Effector memory CD4-positive, alpha-beta T cell (primary cell): ENCODE data around the gene SEC24C.
A peak's percentile ranks its signal among the peaks of the same experiment; 100 is the strongest.
"Not testable (repeated sequence)": the region's sequence is repeated elsewhere in the genome, so short reads cannot be mapped to it uniquely, and the experiment has no call there.

Source experiments
- DNase-seq, 3 donors: peaks; one replicate each; pipeline ENCODE4 v3.0.0-alpha.2; 2020
- H3K27ac ChIP-seq: 2 replicates; pipeline ENCODE4 v1.7.0; 2013; ENCODE audit warnings: mild to moderate bottlenecking, low read length, moderate library complexity; ENCODE audit not compliant: insufficient read depth, poor library complexity, severe bottlenecking
- H3K27me3 ChIP-seq: replicated peaks from 2 replicates; pipeline ENCODE4 v1.7.0; 2013; ENCODE audit warnings: mild to moderate bottlenecking, low read length; ENCODE audit not compliant: insufficient read depth, control insufficient read depth, poor library complexity, severe bottlenecking
- H3K36me3 ChIP-seq: 2 replicates; pipeline ENCODE4 v1.7.0; 2013; ENCODE audit warnings: mild to moderate bottlenecking, low read length, moderate library complexity; ENCODE audit not compliant: control insufficient read depth, insufficient read depth
- H3K4me1 ChIP-seq: 2 replicates; pipeline ENCODE4 v1.7.0; 2013; ENCODE audit warnings: low read length, mild to moderate bottlenecking; ENCODE audit not compliant: control insufficient read depth, insufficient read depth, poor library complexity, severe bottlenecking
- H3K4me3 ChIP-seq: 2 replicates; pipeline ENCODE4 v1.7.0; 2013; ENCODE audit warnings: low read length, low read depth, mild to moderate bottlenecking; ENCODE audit not compliant: insufficient read depth, poor library complexity, severe bottlenecking
- H3K9me3 ChIP-seq: 2 replicates; pipeline ENCODE4 v1.7.0; 2013; ENCODE audit warnings: mild to moderate bottlenecking, low read length, moderate library complexity; ENCODE audit not compliant: control insufficient read depth

The SEC24C gene

DNA sequence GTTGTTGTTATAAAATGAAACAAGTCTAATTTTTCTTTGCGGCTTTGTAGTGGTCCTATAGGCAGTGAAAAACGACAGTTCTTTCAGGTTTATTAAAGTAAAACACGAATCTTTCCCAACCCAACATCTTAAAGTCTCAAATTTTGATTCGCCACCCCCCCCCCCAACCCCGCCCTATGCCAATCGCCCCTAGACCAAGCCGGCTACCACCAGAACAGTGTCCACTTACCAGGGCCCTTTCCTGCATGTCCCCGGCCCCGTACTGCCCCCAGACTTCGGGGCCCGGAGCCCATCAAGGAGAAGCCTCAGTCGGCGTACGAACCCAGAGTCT is 37.3 kb downstream of the SEC24C start:
- Histone ChIP-seq H3K9me3 (no peaks in the 10 kb centered on the region), H3K36me3 (peaks cover 12% of the 10 kb centered on the region), H3K27ac (peak overlapping the region; percentile 86), H3K27me3 (no peaks in the 10 kb centered on the region), H3K4me3 (peak overlapping the region; percentile 84), H3K4me1 (peaks cover 27% of the 10 kb centered on the region)
- DNase-seq = no peak

DNA sequence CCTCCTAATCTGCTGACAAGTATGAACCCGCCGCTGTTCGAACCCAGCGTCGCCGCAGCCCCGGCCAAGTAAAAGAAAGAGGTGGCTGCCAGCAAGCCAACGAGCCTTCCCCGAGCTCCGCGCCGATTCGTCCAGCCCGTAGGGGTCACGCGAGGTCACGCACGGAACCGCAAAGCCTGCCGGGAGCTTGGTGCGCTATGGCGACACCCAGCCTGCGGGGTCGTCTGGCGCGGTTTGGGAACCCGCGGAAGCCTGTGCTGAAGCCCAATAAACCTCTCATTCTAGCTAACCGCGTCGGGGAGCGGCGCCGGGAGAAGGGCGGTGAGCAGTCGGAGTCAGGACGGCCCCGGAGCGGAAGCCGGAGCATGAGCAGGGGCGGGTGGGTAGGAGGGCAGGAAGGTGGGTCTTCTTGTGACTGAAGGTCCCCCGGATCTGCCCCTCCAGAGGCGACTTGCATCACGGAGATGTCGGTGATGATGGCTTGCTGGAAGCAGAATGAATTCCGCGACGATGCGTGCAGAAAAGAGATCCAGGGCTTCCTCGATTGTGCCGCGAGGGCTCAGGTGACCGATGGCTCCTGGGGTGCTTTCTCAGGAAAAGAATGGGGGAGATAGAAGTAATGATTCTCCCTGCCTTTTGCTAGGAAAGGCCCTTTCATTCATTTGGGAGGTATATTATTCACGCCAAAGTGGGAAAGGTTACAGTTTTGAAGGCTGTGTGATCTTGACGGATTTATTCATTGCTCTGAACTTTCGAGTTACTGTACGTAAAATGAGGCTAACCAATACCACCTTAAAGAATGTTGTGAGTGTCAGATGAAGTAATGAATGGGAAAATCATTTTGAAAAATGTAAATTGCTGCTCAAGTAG is 37.9 kb downstream of the SEC24C start, which contains the start of gene CHCHD1:
Gene CHCHD1, plus strand, starts transcription at position 170 of the 870 bp plus-strand sequence. Its CDS starts 28 bp downstream, at position 198.
- Histone ChIP-seq H3K9me3 (no peaks in the 10 kb centered on the region), H3K27me3 (no peaks in the 10 kb centered on the region), H3K4me1 (peaks cover 30% of the 10 kb centered on the region), H3K27ac (peak within 1 kb of the TSS; percentile 86), H3K4me3 (peak within 1 kb of the TSS; percentile 84), H3K36me3 (peaks cover 12% of the 10 kb centered on the region)
- peak; percentile 81 to 87 (median 86) for DNase-seq

GRCh38 chr10:73782749-73783085 is 38.5 kb downstream of the SEC24C start:
- H3K9me3 ChIP-seq = no peaks in the 10 kb centered on the region
- DNase-seq = no peak
- H3K36me3 ChIP-seq = peaks cover 12% of the 10 kb centered on the region
- H3K27me3 ChIP-seq = no peaks in the 10 kb centered on the region
- H3K27ac ChIP-seq = peak overlapping the region; percentile 86
- peak overlapping the region; percentile 84 for H3K4me3 ChIP-seq
- peaks cover 30% of the 10 kb centered on the region for H3K4me1 ChIP-seq

GRCh38 chr10:73785211-73785720 is 41.1 kb downstream of the SEC24C start, which contains the start of gene ZSWIM8:
ZSWIM8 (plus strand) TSS chr10:73785606; CDS start chr10:73785879, 273 bp downstream.
- Histone ChIP-seq H3K27me3 (no peaks in the 10 kb centered on the region), H3K36me3 (peaks cover 18% of the 10 kb centered on the region), H3K9me3 (no peaks in the 10 kb centered on the region), H3K4me3 (peak within 1 kb of the TSS; percentile 67), H3K4me1 (peaks cover 27% of the 10 kb centered on the region), H3K27ac (peak within 1 kb of the TSS; percentile 66)
- peak; percentile 74 to 83 (median 82) for DNase-seq

DNA sequence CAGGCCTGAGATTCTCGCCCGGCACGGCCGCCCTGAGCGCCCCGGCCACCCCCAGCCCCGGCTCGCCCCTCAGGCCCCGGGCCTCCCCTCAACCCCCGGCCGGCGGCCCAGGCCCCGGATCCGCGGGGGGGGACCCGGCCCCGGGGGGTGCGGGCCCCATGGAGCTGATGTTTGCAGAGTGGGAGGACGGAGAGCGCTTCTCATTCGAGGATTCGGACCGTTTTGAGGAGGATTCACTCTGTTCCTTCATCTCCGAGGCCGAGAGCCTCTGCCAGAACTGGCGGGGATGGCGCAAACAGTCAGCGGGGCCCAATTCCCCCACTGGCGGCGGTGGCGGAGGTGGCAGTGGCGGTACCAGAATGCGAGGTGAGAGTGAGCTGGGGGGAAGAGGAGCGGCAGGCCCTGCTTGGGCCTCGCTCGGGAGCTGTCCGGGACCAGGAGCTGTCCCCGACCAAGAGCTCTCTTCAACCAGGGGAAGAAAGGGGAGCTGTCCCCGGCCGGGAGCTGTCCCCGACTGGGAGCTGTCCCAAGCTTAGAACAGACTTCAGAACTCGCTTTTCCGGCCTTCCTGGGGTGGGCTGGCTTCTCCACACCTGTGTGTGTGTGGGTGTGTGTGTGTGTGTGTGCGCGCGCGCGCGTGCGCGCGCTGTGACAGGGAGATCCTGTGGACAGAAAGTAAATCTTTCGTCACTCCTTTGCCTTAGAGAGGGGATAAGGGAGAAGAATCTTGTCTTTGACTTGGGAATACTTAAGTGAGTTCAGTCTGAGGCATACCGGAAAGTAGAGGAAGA is 41.7 kb downstream of the SEC24C start:
- peak; percentile 16 to 35 (median 23) for DNase-seq
- Histone ChIP-seq H3K4me3 (peak overlapping the region; percentile 67), H3K9me3 (no peaks in the 10 kb centered on the region), H3K4me1 (peaks cover 23% of the 10 kb centered on the region), H3K27ac (peak overlapping the region; percentile 66), H3K36me3 (peaks cover 25% of the 10 kb centered on the region), H3K27me3 (no peaks in the 10 kb centered on the region)

- H3K4me3 ChIP-seq = peak overlapping the region; percentile 67
- H3K27me3 ChIP-seq = no peaks in the 10 kb centered on the region
- H3K9me3 ChIP-seq = no peaks in the 10 kb centered on the region
- no peak for DNase-seq
- H3K36me3 ChIP-seq = peaks cover 31% of the 10 kb centered on the region
- peaks cover 20% of the 10 kb centered on the region for H3K4me1 ChIP-seq
- H3K27ac ChIP-seq = peak overlapping the region; percentile 66
Measured at GRCh38 chr10:73786512-73786885, 42.3 kb downstream of the SEC24C start.

DNA sequence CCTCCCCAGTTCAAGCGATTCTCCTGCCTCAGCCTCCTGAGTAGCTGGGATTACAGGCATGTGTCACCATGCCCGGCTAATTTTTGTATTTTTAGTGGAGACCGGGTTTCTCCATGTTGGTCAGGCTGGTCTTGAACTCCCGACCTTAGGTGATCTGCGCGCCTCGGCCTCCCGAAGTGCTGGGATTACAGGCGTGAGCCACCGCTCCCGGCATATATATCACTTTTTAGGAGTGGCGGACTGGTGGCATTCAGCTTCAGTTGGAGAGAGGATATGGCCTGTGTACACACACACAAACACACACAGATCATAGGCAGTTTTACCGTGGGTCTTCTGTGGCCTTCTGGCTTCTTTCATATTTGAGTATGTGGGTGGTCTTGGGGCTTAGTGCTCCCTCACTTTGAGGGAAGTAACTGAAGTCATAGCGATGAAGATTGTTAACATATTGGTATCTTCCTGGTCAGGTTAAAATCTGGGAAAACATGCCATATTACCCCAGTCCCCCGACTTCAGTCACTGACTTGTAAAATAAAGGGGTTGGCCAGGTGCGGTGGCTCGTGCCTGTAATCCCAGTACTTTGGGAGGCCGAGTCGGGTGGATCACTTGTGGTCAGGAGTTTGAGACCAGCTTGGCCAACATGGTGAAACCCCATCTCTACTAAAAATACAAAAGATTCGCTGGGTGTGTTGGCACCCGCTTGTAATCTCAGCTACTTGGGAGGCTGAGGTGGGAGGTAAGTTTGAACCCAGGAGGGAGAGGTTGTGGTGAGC is 43.0 kb downstream of the SEC24C start:
- H3K27me3 ChIP-seq, DNase-seq, H3K4me3 ChIP-seq, H3K27ac ChIP-seq, H3K9me3 ChIP-seq: not testable (repeated sequence)
- peaks cover 20% of the 10 kb centered on the region for H3K4me1 ChIP-seq
- peaks cover 38% of the 10 kb centered on the region for H3K36me3 ChIP-seq

GRCh38 chr10:73788864-73789658 is 44.9 kb downstream of the SEC24C start:
- Histone ChIP-seq H3K27ac (no peak overlapping the region), H3K27me3 (no peaks in the 10 kb centered on the region), H3K36me3 (peaks cover 51% of the 10 kb centered on the region), H3K9me3 (no peaks in the 10 kb centered on the region), H3K4me1 (peaks cover 12% of the 10 kb centered on the region), H3K4me3 (no peak overlapping the region)
- DNase-seq = no peak

GRCh38 chr10:73789659-73790055 is 45.5 kb downstream of the SEC24C start:
- Histone ChIP-seq H3K9me3 (no peaks in the 10 kb centered on the region), H3K4me1 (peaks cover 12% of the 10 kb centered on the region), H3K27ac (no peak overlapping the region), H3K27me3 (no peaks in the 10 kb centered on the region), H3K36me3 (peaks cover 57% of the 10 kb centered on the region), H3K4me3 (no peak overlapping the region)
- no peak for DNase-seq
